BE2C (cell line): ENCODE data around the gene MAJIN.

ENCODE experiments used
- DNase-seq: peaks from one replicate; pipeline ENCODE4 v3.0.0-alpha.2; 2020
- H3K27me3 ChIP-seq: fragments of 250-450 bp; sonication (Bioruptor Pico); 2 replicates; pipeline ENCODE4 v1.5.1; 2020; ENCODE audit warnings: mild to moderate bottlenecking
- H3K36me3 ChIP-seq: fragments of 250-450 bp; sonication (Bioruptor Pico); 2 replicates; pipeline ENCODE4 v1.5.1; 2020; ENCODE audit warnings: mild to moderate bottlenecking
- H3K4me1 ChIP-seq: fragments of 250-450 bp; sonication (Bioruptor Pico); 2 replicates; pipeline ENCODE4 v1.5.1; 2020
- H3K4me3 ChIP-seq: 2 replicates; pipeline ENCODE4 v1.5.1; 2011; ENCODE audit warnings: low read depth, low read length
- H3K9me3 ChIP-seq: fragments of 250-450 bp; sonication (Bioruptor Pico); 2 replicates; pipeline ENCODE4 v1.5.1; 2020
- TF ChIP-seq, protein P1 (sequence below): IDR thresholded peaks from 2 replicates; pipeline ENCODE4 v1.5.1; 2012; ENCODE audit warnings: mild to moderate bottlenecking, low read depth, low read length

Gene MAJIN

DNA sequence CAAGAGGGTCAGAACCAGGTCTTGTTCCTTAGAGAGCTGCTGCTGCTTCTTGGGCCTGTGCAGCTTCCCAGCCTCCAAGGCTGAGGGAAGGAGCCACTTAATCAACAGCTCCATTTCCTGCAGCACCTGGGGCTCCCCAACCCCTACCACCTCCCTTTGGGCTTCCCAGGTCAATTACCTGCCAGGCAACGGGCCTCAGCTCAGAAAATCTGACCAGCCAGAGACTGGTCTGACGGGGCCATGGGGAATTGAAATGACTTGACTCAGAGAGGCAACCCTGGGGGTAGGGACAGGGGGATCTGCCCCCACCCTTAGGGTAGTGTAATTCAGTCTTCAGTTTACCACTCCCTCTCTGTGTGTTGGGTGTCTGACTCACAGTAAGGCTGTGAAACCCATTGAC is 4.7 kb upstream of the MAJIN start:
- TF ChIP-seq, protein P1, sequence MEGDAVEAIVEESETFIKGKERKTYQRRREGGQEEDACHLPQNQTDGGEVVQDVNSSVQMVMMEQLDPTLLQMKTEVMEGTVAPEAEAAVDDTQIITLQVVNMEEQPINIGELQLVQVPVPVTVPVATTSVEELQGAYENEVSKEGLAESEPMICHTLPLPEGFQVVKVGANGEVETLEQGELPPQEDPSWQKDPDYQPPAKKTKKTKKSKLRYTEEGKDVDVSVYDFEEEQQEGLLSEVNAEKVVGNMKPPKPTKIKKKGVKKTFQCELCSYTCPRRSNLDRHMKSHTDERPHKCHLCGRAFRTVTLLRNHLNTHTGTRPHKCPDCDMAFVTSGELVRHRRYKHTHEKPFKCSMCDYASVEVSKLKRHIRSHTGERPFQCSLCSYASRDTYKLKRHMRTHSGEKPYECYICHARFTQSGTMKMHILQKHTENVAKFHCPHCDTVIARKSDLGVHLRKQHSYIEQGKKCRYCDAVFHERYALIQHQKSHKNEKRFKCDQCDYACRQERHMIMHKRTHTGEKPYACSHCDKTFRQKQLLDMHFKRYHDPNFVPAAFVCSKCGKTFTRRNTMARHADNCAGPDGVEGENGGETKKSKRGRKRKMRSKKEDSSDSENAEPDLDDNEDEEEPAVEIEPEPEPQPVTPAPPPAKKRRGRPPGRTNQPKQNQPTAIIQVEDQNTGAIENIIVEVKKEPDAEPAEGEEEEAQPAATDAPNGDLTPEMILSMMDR = no peak
- no peaks in the 10 kb centered on the region for H3K4me1 ChIP-seq
- H3K27me3 ChIP-seq = no peaks in the 10 kb centered on the region
- no peak overlapping the region for H3K4me3 ChIP-seq
- DNase-seq = no peak
- H3K9me3 ChIP-seq = no peaks in the 10 kb centered on the region
- no peaks in the 10 kb centered on the region for H3K36me3 ChIP-seq

DNA sequence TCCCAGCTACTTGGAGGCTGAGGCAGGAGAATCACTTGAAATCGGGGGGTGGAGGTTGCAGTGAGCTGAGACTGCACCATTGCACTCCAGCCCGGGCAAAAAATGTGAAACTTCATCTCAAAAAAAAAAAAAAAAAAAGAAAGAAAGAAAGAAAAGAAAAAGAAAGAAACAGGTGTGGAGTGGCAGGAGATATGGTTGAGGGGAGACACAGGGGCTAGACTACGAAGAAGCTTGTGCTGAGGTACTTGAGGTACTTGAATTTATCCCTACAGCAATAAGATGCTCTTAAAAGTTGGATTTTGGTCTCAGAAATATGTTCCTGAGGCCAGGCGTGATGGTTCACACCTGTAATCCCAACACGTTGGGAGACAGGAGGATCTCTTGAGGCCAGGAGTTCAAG is 2.2 kb upstream of the MAJIN start:
- Histone ChIP-seq H3K4me3 (no peak overlapping the region), H3K9me3 (no peaks in the 10 kb centered on the region), H3K36me3 (no peaks in the 10 kb centered on the region), H3K27me3 (no peaks in the 10 kb centered on the region), H3K4me1 (no peaks in the 10 kb centered on the region)
- TF ChIP-seq, protein P1 = no peak
- no peak for DNase-seq

DNA sequence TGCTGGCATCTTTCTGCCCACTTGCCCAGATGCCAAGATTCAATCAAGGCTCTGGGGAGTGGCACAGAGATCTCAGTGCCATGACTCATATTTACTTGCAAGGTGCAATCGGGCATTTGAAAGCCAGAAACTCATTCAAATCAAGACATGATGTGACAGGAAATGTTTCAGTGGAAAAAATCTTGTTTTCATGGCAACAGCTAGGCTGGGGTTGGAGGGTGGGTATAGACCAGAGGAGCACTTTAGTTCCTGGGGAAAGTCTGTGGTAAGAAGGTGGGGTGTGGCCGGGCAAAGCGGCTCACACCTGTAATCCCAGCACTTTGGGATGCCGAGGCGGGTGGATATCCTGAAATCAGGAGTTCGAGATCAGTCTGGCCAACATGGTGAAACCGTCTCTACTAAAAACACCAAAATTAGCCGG is 1.2 kb downstream of the MAJIN start:
- Histone ChIP-seq H3K27me3 (no peaks in the 10 kb centered on the region), H3K9me3 (no peaks in the 10 kb centered on the region), H3K4me1 (no peaks in the 10 kb centered on the region), H3K36me3 (no peaks in the 10 kb centered on the region), H3K4me3 (no peak overlapping the region)
- no peak for DNase-seq
- TF ChIP-seq, protein P1 = no peak

DNA sequence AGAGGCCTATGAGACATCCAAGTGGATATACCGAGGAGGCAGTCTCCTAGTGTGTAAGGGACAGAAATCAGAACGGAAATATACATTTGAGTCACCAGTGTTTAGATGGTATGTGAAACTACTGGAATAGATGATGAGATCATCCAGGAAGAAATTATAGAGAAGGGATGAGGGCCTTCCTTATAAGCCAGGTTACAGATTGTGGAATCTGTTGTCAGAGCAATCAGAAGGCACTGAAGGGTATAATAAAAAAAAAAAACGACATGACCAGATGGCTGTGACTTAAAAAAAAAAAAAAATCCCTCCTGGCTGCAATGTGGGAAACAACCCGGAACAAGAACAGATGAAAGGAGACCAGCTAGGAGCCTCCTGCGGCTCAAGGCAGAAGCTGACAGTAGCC is 2.7 kb downstream of the MAJIN start:
- no peak overlapping the region for H3K4me3 ChIP-seq
- H3K9me3 ChIP-seq = no peaks in the 10 kb centered on the region
- no peaks in the 10 kb centered on the region for H3K27me3 ChIP-seq
- no peak for DNase-seq
- no peaks in the 10 kb centered on the region for H3K4me1 ChIP-seq
- TF ChIP-seq, protein P1 = no peak
- H3K36me3 ChIP-seq = no peaks in the 10 kb centered on the region

DNA sequence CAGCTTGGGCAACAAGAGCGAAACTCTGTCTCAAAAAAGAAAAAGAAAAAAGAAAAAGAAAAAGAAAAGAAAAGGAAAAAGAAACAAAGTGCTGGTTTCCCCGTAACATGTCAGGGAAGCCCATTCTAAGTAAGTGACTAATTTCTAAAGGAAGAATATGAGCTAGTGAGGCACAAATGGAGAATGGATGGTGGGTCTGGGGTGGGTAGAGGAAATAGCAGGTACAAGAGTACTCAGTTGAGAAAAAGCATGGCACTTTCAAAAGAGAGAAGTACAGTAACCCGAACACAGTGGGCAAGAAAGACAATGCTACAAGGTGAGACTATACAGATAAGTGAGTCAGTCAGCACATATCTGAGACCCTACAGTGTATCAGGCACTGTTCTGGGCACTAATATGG is 4.5 kb downstream of the MAJIN start:
- no peaks in the 10 kb centered on the region for H3K27me3 ChIP-seq
- H3K36me3 ChIP-seq = no peaks in the 10 kb centered on the region
- DNase-seq = no peak
- no peaks in the 10 kb centered on the region for H3K9me3 ChIP-seq
- H3K4me3 ChIP-seq = no peak overlapping the region
- TF ChIP-seq, protein P1 = no peak
- no peaks in the 10 kb centered on the region for H3K4me1 ChIP-seq

DNA sequence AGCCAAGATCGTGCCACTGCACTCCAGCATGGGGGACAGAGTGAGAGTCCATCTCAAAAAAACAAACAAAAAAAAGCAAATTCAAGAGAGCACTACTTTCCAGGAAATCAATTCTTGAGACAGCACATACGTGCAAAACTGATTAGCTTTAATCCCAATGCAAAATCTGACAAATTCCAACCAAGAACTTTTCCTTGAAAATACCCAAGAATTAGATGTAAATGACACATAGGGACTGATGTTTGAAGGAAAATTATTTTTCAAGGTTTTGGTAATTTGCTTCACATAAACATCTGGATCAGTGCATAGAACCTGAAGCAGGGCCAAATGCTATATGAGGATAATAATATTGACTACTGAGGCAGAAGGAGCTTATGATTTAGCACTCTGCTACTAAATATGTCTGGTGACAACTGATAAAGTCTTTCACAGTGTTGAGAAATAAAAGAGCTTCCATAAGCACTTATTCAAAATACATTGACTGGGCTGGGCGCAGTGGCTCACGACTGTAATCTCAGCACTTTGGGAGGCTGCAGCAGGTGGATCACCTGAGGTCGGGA is 8.8 kb downstream of the MAJIN start:
- TF ChIP-seq, protein P1 = no peak
- H3K9me3 ChIP-seq = no peaks in the 10 kb centered on the region
- no peaks in the 10 kb centered on the region for H3K4me1 ChIP-seq
- H3K27me3 ChIP-seq = no peaks in the 10 kb centered on the region
- H3K4me3 ChIP-seq = no peak overlapping the region
- H3K36me3 ChIP-seq = no peaks in the 10 kb centered on the region
- DNase-seq = no peak
